SJCRH30 (cell line): Measurements from ENCODE around the gene JMY. TPM values are rescaled to one million over a fixed set of nuclear protein-coding genes. Genes with fewer than 3 reads are reported as not detected.
A peak's percentile ranks its signal among the peaks of the same experiment; 100 is the strongest.
"Not testable (repeated sequence)": the region's sequence is repeated elsewhere in the genome, so short reads cannot be mapped to it uniquely, and the experiment has no call there.

Source experiments
- DNase-seq, 2 experiments: peaks; one replicate each; pipeline ENCODE4 v3.0.0-alpha.2; 2015 to 2020
- H3K27ac ChIP-seq: fragments of 250-450 bp; sonication (Bioruptor Pico); 2 replicates; pipeline ENCODE4 v1.5.1; 2020; ENCODE audit warnings: mild to moderate bottlenecking, moderate library complexity
- H3K27me3 ChIP-seq: fragments of 250-450 bp; sonication (Bioruptor Pico); 2 replicates; pipeline ENCODE4 v1.5.1; 2020; ENCODE audit warnings: mild to moderate bottlenecking, moderate library complexity
- H3K36me3 ChIP-seq: fragments of 250-450 bp; sonication (Bioruptor Pico); 2 replicates; pipeline ENCODE4 v1.5.1; 2020; ENCODE audit warnings: mild to moderate bottlenecking, moderate library complexity
- H3K4me1 ChIP-seq: fragments of 250-450 bp; sonication (Bioruptor Pico); 2 replicates; pipeline ENCODE4 v1.5.1; 2020; ENCODE audit warnings: mild to moderate bottlenecking, moderate library complexity
- H3K4me3 ChIP-seq: fragments of 250-450 bp; sonication (Bioruptor Pico); 2 replicates; pipeline ENCODE4 v1.5.1; 2020; ENCODE audit warnings: mild to moderate bottlenecking, moderate library complexity
- H3K9me3 ChIP-seq: fragments of 250-450 bp; sonication (Bioruptor Pico); replicated peaks from 2 replicates; pipeline ENCODE4 v1.5.1; 2020; ENCODE audit warnings: mild to moderate bottlenecking, moderate library complexity
- total RNA-seq: library from RNA; depleted of rRNA; stranded (reverse); fragments of >200 nt; shearing (Covaris generic); gene quantifications from 2 replicates; pipeline ENCODE4 v1.2.3, GENCODE V29; 2014

Gene JMY
- total RNA-seq, 1 experiment from 2014 or later: 11.9 TPM

GRCh38 chr5:79227484-79228025 lies 8.4 kb upstream of the JMY start:
- no peaks in the 10 kb centered on the region for H3K9me3 ChIP-seq
- no peaks in the 10 kb centered on the region for H3K4me1 ChIP-seq
- no peak overlapping the region for H3K4me3 ChIP-seq
- no peak overlapping the region for H3K27ac ChIP-seq
- no peaks in the 10 kb centered on the region for H3K27me3 ChIP-seq
- H3K36me3 ChIP-seq: no peaks in the 10 kb centered on the region
- DNase-seq: no peak

GRCh38 chr5:79229357-79230174 lies 6.4 kb upstream of the JMY start:
- no peaks in the 10 kb centered on the region for H3K36me3 ChIP-seq
- no peak overlapping the region for H3K27ac ChIP-seq
- H3K4me3 ChIP-seq: no peak overlapping the region
- H3K9me3 ChIP-seq: no peaks in the 10 kb centered on the region
- H3K4me1 ChIP-seq: no peaks in the 10 kb centered on the region
- no peaks in the 10 kb centered on the region for H3K27me3 ChIP-seq
- DNase-seq: no peak

- Histone ChIP-seq H3K4me1 (no peaks in the 10 kb centered on the region), H3K9me3 (no peaks in the 10 kb centered on the region), H3K4me3 (peak overlapping the region; percentile 83), H3K36me3 (no peaks in the 10 kb centered on the region), H3K27me3 (no peaks in the 10 kb centered on the region), H3K27ac (peak overlapping the region; percentile 13; the same call in 1 of the 2 replicates)
- peak in 1 of 2 experiments; percentile 15 for DNase-seq
Observed at GRCh38 chr5:79235261-79235633, 684 bp upstream of the JMY start.

GRCh38 chr5:79236362-79236969 lies 535 bp downstream of the JMY start:
- Histone ChIP-seq H3K36me3 (no peaks in the 10 kb centered on the region), H3K27me3 (no peaks in the 10 kb centered on the region), H3K9me3 (no peaks in the 10 kb centered on the region), H3K4me3 (peak overlapping the region; percentile 83), H3K4me1 (no peaks in the 10 kb centered on the region), H3K27ac (peak overlapping the region; percentile 2; the same call in 1 of the 2 replicates)
- DNase-seq: peak; percentile 26 to 53

- no peaks in the 10 kb centered on the region for H3K9me3 ChIP-seq
- H3K4me1 ChIP-seq: no peaks in the 10 kb centered on the region
- H3K27ac ChIP-seq: no peak overlapping the region
- H3K4me3 ChIP-seq: peak overlapping the region; percentile 83
- no peaks in the 10 kb centered on the region for H3K36me3 ChIP-seq
- H3K27me3 ChIP-seq: no peaks in the 10 kb centered on the region
- DNase-seq: peak; percentile 44 to 61
Observed at GRCh38 chr5:79236970-79237739, 1.2 kb downstream of the JMY start.

- Histone ChIP-seq H3K4me1 (no peaks in the 10 kb centered on the region), H3K27me3 (no peaks in the 10 kb centered on the region), H3K9me3 (no peaks in the 10 kb centered on the region), H3K4me3 (peak overlapping the region; percentile 83), H3K27ac (no peak overlapping the region), H3K36me3 (no peaks in the 10 kb centered on the region)
- DNase-seq: no peak
Observed at GRCh38 chr5:79237740-79238560, 2.0 kb downstream of the JMY start.

GRCh38 chr5:79240561-79240960 lies 4.6 kb downstream of the JMY start:
- no peak for DNase-seq
- H3K36me3 ChIP-seq: no peaks in the 10 kb centered on the region
- H3K27ac ChIP-seq: no peak overlapping the region
- H3K4me1 ChIP-seq: no peaks in the 10 kb centered on the region
- no peaks in the 10 kb centered on the region for H3K9me3 ChIP-seq
- H3K27me3 ChIP-seq: no peaks in the 10 kb centered on the region
- no peak overlapping the region for H3K4me3 ChIP-seq

GRCh38 chr5:79241535-79241979 lies 5.6 kb downstream of the JMY start:
- Histone ChIP-seq H3K4me3 (no peak overlapping the region), H3K27ac (no peak overlapping the region), H3K4me1 (no peaks in the 10 kb centered on the region), H3K27me3 (no peaks in the 10 kb centered on the region), H3K9me3 (no peaks in the 10 kb centered on the region), H3K36me3 (no peaks in the 10 kb centered on the region)
- no peak for DNase-seq

GRCh38 chr5:79242242-79243039 lies 6.5 kb downstream of the JMY start:
- no peaks in the 10 kb centered on the region for H3K4me1 ChIP-seq
- no peaks in the 10 kb centered on the region for H3K36me3 ChIP-seq
- H3K27me3 ChIP-seq: no peaks in the 10 kb centered on the region
- no peaks in the 10 kb centered on the region for H3K9me3 ChIP-seq
- no peak overlapping the region for H3K4me3 ChIP-seq
- no peak overlapping the region for H3K27ac ChIP-seq
- DNase-seq: no peak

GRCh38 chr5:79243224-79243623 lies 7.3 kb downstream of the JMY start:
- no peaks in the 10 kb centered on the region for H3K9me3 ChIP-seq
- no peaks in the 10 kb centered on the region for H3K4me1 ChIP-seq
- DNase-seq: no peak
- no peaks in the 10 kb centered on the region for H3K36me3 ChIP-seq
- H3K4me3 ChIP-seq: no peak overlapping the region
- H3K27ac ChIP-seq: no peak overlapping the region
- no peaks in the 10 kb centered on the region for H3K27me3 ChIP-seq

- not testable (repeated sequence) for H3K27ac ChIP-seq, H3K27me3 ChIP-seq, H3K36me3 ChIP-seq, H3K9me3 ChIP-seq, H3K4me1 ChIP-seq, DNase-seq, H3K4me3 ChIP-seq
Observed at GRCh38 chr5:79254067-79254466, 18.1 kb downstream of the JMY start.

- Histone ChIP-seq H3K4me3 (no peak overlapping the region), H3K27me3 (no peaks in the 10 kb centered on the region), H3K4me1 (no peaks in the 10 kb centered on the region), H3K27ac (no peak overlapping the region), H3K9me3 (no peaks in the 10 kb centered on the region), H3K36me3 (no peaks in the 10 kb centered on the region)
- peak; percentile 39 to 61 for DNase-seq
Observed at GRCh38 chr5:79255786-79256557, 20.0 kb downstream of the JMY start.

GRCh38 chr5:79256563-79256962 lies 20.6 kb downstream of the JMY start:
- no peaks in the 10 kb centered on the region for H3K36me3 ChIP-seq
- H3K27ac ChIP-seq: no peak overlapping the region
- no peaks in the 10 kb centered on the region for H3K27me3 ChIP-seq
- DNase-seq: no peak
- no peaks in the 10 kb centered on the region for H3K9me3 ChIP-seq
- H3K4me3 ChIP-seq: no peak overlapping the region
- H3K4me1 ChIP-seq: no peaks in the 10 kb centered on the region
